Cardiac fibroblast (primary cell): ENCODE data around the gene FGD1.

Experiments used
- DNase-seq, 2 donors: peaks; one replicate each; pipeline versions ENCODE4 v3.0.0 to v3.0.0-alpha.2; 2010; ENCODE audit warnings: low read depth in 2 of 2
- H3K4me3 ChIP-seq, 2 donors: replicated peaks in 1 of 2; 1 replicate in 1 of 2; 2 replicates in 1 of 2; pipeline ENCODE4 v1.5.1; 2011; ENCODE audit warnings: low read depth in 2 of 2, low read length in 2 of 2, mild to moderate bottlenecking in 2 of 2, moderate library complexity in 1 of 2
- CTCF ChIP-seq: IDR thresholded peaks from one replicate; pipeline ENCODE4 v1.5.1; 2011; ENCODE audit warnings: low read depth, mild to moderate bottlenecking, low read length, inconsistent platforms

The FGD1 gene

GRCh38 chrX:54397113-54397512 lies 98.9 kb downstream of the FGD1 start:
- no peak overlapping the region for H3K4me3 ChIP-seq
- no peak for DNase-seq
- TF ChIP-seq CTCF, result no peak
